GDM1 (cell line): ENCODE results near the gene MRPL41.
"Not testable (repeated sequence)": the region's sequence is repeated elsewhere in the genome, so short reads cannot be mapped to it uniquely, and the experiment has no call there.

Source experiments
- DNase-seq: peaks from one replicate; lab custom pipeline; 2025; lab: John Stamatoyannopoulos, UW

Gene MRPL41

GRCh38 chr9:137522746-137523455, 28.8 kb upstream of the MRPL41 start:
- DNase-seq: no peak

GRCh38 chr9:137524161-137524980, 27.3 kb upstream of the MRPL41 start:
- DNase-seq: no peak

- no peak for DNase-seq
These were observed 26.7 kb upstream of the MRPL41 start for GRCh38 chr9:137524981-137525317.

- no peak for DNase-seq
These were observed 21.3 kb upstream of the MRPL41 start for GRCh38 chr9:137530331-137530730.

GRCh38 chr9:137531099-137531765, 20.4 kb upstream of the MRPL41 start:
- no peak for DNase-seq

GRCh38 chr9:137532891-137533468, 18.7 kb upstream of the MRPL41 start:
- not testable (repeated sequence) for DNase-seq

- DNase-seq: peak; percentile 25
These were observed 17.2 kb upstream of the MRPL41 start for GRCh38 chr9:137534256-137535119.

- no peak for DNase-seq
These were observed 16.6 kb upstream of the MRPL41 start for GRCh38 chr9:137535120-137535428.

GRCh38 chr9:137536594-137537131, 15.0 kb upstream of the MRPL41 start:
- peak; percentile 50 for DNase-seq

- DNase-seq: no peak
These were observed 13.6 kb upstream of the MRPL41 start for GRCh38 chr9:137538058-137538457.

- DNase-seq: no peak
These were observed 11.1 kb upstream of the MRPL41 start for GRCh38 chr9:137540536-137540935.

GRCh38 chr9:137542486-137542885, 9.2 kb upstream of the MRPL41 start:
- no peak for DNase-seq

GRCh38 chr9:137543237-137543963, 8.3 kb upstream of the MRPL41 start:
- DNase-seq: no peak

- DNase-seq: no peak
These were observed 7.4 kb upstream of the MRPL41 start for GRCh38 chr9:137544176-137544760.

- DNase-seq: no peak
These were observed 6.6 kb upstream of the MRPL41 start for GRCh38 chr9:137545123-137545522.

GRCh38 chr9:137547687-137548543, 3.8 kb upstream of the MRPL41 start:
- no peak for DNase-seq

GRCh38 chr9:137550231-137550621, 1.5 kb upstream of the MRPL41 start, which contains the start of gene PNPLA7:
Gene PNPLA7 (minus strand): TSS chr9:137550402. CDS start chr9:137550197, 205 bp downstream.
- DNase-seq: peak; percentile 6

GRCh38 chr9:137550958-137551263, 768 bp upstream of the MRPL41 start:
- not testable (repeated sequence) for DNase-seq

- DNase-seq: no peak
These were observed 516 bp downstream of the MRPL41 start for GRCh38 chr9:137552022-137552768.
